Stimulated activated naive CD4-positive, alpha-beta T cell treated with Interleukin-2 at 50 U/mL for 16 hours (primary cell): ENCODE measurements around the gene PRLH.

Source experiments
- DNase-seq: peaks from one replicate; lab custom pipeline; 2025; lab: John Stamatoyannopoulos, UW

The PRLH gene

GRCh38 chr2:237565974-237566373 lies 400 bp upstream of the PRLH start:
- DNase-seq: no peak

DNA sequence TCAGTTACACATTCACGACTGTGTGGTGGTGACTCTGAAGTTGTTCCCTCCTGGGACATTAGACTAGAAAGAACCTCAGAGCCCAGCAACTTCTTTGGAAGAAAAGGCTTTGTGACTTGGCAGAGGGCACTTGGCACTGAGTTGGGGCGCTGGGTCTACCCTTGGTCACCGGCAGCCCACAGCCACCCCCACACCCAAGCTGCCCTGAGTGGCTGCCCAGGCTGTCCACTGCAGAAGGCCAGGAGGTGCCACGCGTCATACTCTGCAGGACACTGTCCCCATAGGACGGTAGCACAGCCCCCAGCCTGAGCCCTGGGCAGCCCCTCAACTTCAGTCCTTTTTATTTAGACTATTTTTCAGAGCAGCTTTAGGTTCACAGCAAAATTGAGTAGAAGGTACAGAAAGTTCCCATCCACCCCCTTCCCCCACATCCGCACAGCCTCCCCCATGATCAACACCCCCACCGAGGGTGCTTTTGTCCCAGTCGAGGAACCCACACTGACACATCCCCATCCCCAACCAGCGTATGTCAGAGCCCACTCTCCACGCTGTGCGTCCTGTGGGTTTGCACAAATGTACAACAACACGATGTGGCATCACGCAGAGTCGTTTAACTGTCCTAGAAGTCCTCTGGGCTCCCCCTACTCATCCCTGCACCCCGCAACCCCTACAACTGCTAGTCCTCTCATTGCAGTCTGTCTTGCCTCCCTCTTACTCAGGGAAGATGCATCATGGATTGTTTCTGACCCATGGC lies 1.1 kb downstream of the PRLH start:
- DNase-seq: no peak

DNA sequence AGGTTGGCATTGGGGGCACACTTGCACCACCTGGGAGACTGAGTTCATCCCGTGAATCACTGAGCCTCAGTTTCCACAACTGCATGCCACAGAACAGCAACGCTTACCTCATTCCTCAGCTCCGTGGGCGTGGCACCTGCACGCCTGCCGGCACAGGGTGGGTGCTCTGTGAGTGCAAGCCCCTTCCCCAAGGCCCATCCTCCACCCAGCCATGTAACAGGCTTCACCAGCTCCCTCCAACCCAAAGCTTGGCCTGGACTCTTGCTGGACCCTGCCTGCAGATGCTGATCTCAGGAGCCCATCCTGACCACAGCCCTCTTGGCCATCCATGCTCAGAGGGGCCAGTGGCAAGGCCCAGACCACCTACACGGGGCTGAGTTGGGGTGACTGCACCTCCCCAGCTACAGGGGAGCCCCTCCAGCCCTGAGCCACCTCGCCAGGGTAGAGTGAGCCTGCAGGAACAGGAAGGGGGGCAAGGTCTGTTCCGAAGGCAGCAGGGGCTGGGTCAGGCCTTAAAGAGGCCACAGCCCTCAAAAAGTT lies 1.8 kb downstream of the PRLH start:
- no peak for DNase-seq

DNA sequence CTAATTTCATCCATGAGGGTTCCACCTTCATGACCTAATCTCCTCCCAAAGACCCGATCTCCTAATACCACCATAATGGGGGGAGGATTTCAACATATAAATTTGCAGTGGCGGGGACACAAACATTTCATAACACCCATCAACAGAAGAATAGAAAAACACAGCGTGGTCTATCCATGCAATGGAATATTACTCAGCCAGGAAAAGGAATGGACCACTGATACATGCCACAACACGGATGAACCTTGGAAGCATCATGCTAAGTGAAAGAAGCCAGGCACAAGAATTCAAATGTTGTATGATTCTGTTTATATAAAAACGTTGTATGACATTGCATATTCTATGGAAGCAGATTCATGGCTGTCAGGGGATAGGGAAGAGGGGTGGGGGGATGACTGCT lies 2.7 kb downstream of the PRLH start:
- no peak for DNase-seq

- DNase-seq: no peak
Measured at GRCh38 chr2:237569896-237570295, 3.5 kb downstream of the PRLH start.

GRCh38 chr2:237570776-237571335 lies 4.5 kb downstream of the PRLH start:
- no peak for DNase-seq

DNA sequence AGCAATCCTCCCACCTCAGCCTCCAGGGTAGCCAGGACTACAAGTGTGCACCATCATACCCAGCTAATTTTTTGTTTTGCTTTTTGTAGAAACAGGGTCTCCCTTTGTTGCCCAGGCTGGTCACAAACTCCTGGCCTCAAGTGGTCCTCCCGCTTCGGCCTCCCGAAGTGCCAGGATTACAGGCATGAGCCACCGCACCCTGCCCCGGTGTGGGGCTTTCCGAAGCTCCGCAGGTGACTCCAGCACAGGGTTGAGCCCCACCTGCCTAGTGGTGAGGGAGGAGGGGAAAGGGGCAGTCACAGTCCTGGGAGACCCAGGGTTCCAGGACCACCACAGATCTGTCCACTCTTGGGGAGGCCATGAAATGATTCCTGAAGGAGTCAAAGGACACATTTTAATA lies 5.2 kb downstream of the PRLH start:
- no peak for DNase-seq

GRCh38 chr2:237572021-237572741 lies 5.8 kb downstream of the PRLH start:
- peak; percentile 79 for DNase-seq

DNA sequence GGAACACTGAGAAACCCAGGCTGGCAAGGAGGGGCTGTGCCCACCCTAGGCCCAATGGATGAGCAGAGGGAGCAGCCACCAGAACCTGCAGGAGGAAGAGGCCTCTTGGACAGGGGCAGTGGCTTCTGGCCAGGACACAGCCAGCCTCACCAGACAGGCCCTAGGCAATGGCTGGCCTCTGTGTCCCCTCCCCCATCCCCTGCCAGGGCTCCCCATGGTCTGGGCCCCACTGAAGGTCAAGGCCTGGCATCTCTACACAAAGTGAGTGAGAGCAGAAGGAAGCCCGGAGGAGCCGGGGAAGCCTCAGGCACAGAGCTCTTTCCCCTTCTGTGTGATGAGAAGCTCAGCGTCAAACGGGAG lies 6.3 kb downstream of the PRLH start:
- no peak for DNase-seq

DNA sequence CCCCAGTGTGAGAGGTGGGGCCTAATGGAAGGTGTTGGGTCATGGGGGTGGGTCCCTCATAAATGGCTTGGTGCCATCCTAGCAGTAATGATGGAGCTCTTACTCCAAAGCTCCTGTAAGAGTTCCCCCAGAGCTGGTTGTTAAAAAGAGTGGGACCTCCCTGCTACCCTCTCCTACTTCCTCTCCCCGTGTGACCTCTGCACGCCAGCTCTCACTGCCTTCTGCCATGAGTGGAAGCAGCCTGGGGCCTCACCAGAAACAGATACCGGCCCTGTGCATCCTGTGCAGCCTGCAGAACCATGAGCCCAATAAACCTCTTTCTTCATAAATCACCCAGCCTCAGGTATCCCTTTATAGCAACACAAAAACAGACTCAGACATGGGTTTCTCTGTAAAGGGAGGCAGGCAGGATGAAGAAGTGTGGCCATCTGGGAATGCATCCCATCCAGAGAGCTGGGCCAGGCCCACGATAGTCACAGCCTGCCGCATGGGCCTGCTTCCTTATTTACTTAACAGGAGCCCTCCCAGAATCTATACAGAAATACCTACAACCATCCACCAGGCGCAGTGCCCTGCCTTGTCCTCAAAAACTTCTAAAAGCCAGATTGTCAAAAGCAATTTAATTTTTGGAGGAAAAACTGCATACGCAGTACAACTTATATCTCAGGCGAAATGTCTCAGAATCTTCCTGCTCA lies 7.5 kb downstream of the PRLH start:
- no peak for DNase-seq

DNA sequence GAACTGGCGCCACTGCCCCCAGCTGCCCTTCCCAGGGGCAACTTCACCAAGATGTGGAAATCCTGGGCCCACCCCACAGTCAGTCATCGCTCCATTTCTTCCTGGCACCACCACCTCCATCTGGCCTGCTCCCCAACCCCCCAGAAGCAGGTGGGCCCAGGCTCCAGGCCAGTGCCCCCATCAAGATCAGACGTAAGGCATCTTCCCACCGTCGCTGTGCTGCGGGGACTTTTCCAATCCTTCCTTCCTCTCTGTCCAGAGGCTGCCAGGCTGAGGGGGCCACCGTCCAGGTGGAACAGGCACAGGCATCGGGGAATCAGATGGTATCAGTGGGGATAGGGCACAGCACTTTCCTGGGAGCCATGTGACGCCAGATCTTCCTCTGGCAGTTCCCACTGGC lies 8.1 kb downstream of the PRLH start:
- no peak for DNase-seq

GRCh38 chr2:237574894-237575868 lies 8.8 kb downstream of the PRLH start:
- DNase-seq: no peak

GRCh38 chr2:237575869-237576862 lies 9.8 kb downstream of the PRLH start:
- DNase-seq: no peak

- no peak for DNase-seq
Measured at GRCh38 chr2:237576974-237577373, 10.6 kb downstream of the PRLH start.

DNA sequence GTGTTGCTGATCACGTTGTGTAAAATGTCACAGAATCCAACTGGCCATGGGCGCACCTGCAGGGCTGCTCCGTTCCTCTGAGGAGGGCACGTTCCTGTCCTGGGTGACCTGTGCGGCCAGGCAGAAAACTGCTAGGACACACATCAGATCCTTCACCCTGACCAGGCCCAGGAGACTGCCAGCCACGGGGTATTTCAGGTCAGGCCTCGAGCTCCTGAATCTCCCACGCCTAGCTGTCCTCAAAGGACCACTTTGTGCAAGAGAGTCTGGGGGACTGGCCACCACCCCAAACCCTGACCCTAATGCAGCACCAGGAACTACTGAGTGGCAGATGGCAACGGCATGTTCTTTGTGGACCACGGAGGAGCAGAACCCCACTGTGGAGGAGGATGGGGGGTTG lies 11.1 kb downstream of the PRLH start:
- no peak for DNase-seq

DNA sequence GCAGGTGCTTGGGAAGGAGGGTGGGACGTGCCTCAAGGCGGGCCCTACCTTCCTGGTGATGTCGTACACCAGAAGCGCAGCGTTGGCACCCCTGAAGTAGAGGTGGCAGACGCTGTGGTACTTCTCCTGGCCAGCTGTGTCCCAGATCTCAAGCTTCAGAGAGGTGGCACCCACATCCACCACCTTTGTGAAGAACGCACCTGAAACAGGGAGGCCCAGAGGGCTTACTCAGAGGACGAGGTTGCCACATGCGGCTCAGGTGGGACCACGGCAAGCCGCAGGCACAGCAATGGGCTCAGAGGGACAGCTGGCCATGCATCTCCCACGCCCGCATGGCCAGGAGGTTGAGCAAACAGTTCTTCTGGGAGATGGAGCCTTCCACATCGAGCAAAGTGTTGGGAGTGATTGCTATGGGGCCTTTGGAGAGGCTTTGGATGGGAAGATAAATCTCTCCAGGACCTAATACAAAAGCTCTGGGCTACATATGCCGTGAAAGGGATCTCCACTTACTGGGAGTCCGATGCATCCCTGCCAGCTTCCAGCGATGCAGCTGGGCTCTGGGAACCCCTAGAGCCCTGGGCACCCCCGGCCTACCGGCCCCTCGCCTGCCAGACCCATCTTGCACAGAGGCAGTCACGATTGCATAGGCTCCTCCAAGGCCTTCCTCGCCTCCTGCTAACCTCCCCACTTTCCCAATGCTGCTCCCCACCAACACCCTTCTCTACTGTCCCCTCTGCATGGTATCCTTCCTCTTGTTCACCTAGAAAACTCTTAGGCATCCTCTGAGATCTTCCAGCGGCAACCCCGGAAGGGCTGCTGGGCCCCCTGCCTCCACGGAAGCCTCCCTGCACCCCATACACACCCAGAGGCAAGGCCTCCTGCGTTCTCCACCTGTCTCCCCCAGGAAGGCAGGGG lies 11.8 kb downstream of the PRLH start:
- no peak for DNase-seq

DNA sequence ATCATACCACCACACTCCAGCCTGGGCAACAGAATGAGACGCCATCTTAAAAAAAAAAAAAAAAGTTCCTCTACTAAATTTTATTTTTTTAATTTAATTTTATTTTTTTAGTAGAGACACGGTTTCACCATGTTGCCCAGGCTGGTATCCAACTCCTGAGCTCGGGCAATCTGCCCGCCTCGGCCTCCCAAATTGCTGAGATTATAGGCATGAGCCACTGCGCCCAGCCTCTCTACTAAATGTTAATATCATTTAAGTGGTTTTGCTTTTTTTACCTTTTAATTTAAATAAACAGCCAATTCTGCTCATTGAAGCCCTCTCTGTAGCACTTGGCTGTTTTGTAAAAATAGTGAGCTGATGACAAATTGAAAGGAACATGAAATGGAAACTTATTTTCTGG lies 15.0 kb downstream of the PRLH start:
- DNase-seq: no peak

- DNase-seq: peak; percentile 11
Measured at GRCh38 chr2:237581751-237582746, 15.7 kb downstream of the PRLH start.
